Endothelial cell of umbilical vein (primary cell): Measurements from ENCODE around the gene INTS14. TPM values are rescaled to one million over a fixed set of nuclear protein-coding genes. Genes with fewer than 3 reads are reported as not detected.

Source experiments
- BruUV-seq: library from RNA; stranded (reverse); fragments of 400-500 nt; replicated peaks from 2 replicates; lab custom pipeline; 2021; lab: Mats Ljungman, UMichigan
- CTCF ChIA-PET: fragments of 300-600, 350-600 bp; sonication (Branson Sonifier 250); formaldehyde crosslinking; loops from one replicate; lab custom pipeline; 2021; ENCODE audit warnings: antibody characterized with exemption, inconsistent platforms; lab: Charles Lee
- POLR2A ChIA-PET: fragments of 300-600, 350-600 bp; sonication (Branson Sonifier 250); formaldehyde crosslinking; loops from one replicate; lab custom pipeline; 2021; ENCODE audit warnings: antibody characterized with exemption, inconsistent platforms; lab: Charles Lee
- DNase-seq: peaks from one replicate; pipeline ENCODE4 v3.0.0-alpha.2; 2011; ENCODE audit warnings: low read depth, low spot score
- FAIRE-seq: peaks from 2 replicates; lab custom pipeline; 2011; peaks lifted over from hg19 to GRCh38; lab: Jason Lieb, UNC
- H2AFZ ChIP-seq: 2 replicates; pipeline ENCODE4 v1.6.0; 2012; ENCODE audit warnings: low read depth, low read length, control low read depth, inconsistent platforms
- H3K27ac ChIP-seq: 2 replicates; pipeline ENCODE4 v1.5.1; 2011; ENCODE audit warnings: low read depth, mild to moderate bottlenecking, control low read depth, low read length, moderate library complexity; ENCODE audit not compliant: insufficient read depth
- H3K27me3 ChIP-seq, 2 experiments: 2 replicates each; pipeline versions ENCODE4 v1.6.0 to v1.6.1; 2011; ENCODE audit warnings: low read length in 2 of 2, mixed read lengths in 1 of 2; ENCODE audit not compliant: control insufficient read depth in 2 of 2, insufficient read depth in 2 of 2
- H3K36me3 ChIP-seq, 2 experiments: 2 replicates in 1 of 2; 3 replicates in 1 of 2; pipeline ENCODE4 v1.5.1; 2011; ENCODE audit warnings: low read length in 2 of 2, mild to moderate bottlenecking in 1 of 2, moderate library complexity in 1 of 2; ENCODE audit not compliant: control insufficient read depth in 2 of 2, insufficient read depth in 2 of 2; ENCODE audit errors: extremely low read depth in 1 of 2
- H3K4me1 ChIP-seq: 3 replicates; pipeline ENCODE4 v1.5.1; 2011; ENCODE audit warnings: mild to moderate bottlenecking, low read length; ENCODE audit not compliant: control insufficient read depth, insufficient read depth; ENCODE audit errors: extremely low read depth
- H3K4me2 ChIP-seq: 2 replicates; pipeline ENCODE4 v1.6.1; 2011; ENCODE audit warnings: low read length, control low read depth, mixed read lengths; ENCODE audit not compliant: insufficient read depth
- H3K4me3 ChIP-seq, 3 experiments: fragments of 200-600 bp in 1 of 3; sonication (generic), shearing (Covaris generic) in 1 of 3; replicated peaks in 1 of 3; 2 replicates each; pipeline ENCODE4 v1.5.1; 2011 to 2016; ENCODE audit warnings: control low read depth in 3 of 3, low read length in 3 of 3, mild to moderate bottlenecking in 2 of 3, inconsistent platforms in 1 of 3, low read depth in 1 of 3, moderate library complexity in 1 of 3; ENCODE audit not compliant: insufficient read depth in 1 of 3
- H3K79me2 ChIP-seq: 2 replicates; pipeline ENCODE4 v1.6.0; 2012; ENCODE audit warnings: low read length, inconsistent platforms; ENCODE audit not compliant: control insufficient read depth, insufficient read depth
- H3K9ac ChIP-seq: replicated peaks from 2 replicates; pipeline ENCODE3; 2011; ENCODE audit warnings: low read length, control low read depth; ENCODE audit not compliant: insufficient read depth; ENCODE audit errors: extremely low read depth
- H3K9me1 ChIP-seq: replicated peaks from 3 replicates; pipeline ENCODE4 v1.6.0; 2011; ENCODE audit warnings: mild to moderate bottlenecking, low read length; ENCODE audit not compliant: control insufficient read depth, insufficient read depth; ENCODE audit errors: extremely low read depth
- H3K9me3 ChIP-seq: replicated peaks from 2 replicates; pipeline ENCODE4 v1.5.1; 2012; ENCODE audit warnings: low read length, inconsistent platforms; ENCODE audit not compliant: control insufficient read depth, insufficient read depth
- H4K20me1 ChIP-seq: replicated peaks from 2 replicates; pipeline ENCODE3; 2011; ENCODE audit warnings: mild to moderate bottlenecking, low read length; ENCODE audit not compliant: control insufficient read depth, insufficient read depth; ENCODE audit errors: extremely low read depth
- EZH2 ChIP-seq: IDR thresholded peaks from 2 replicates; pipeline ENCODE4 v1.6.1; 2012; ENCODE audit warnings: borderline replicate concordance, low read depth, mild to moderate bottlenecking, moderate library complexity, low read length, inconsistent platforms; ENCODE audit not compliant: severe bottlenecking
- FOS ChIP-seq: IDR thresholded peaks from 2 replicates; pipeline ENCODE4 v1.6.1; 2011; ENCODE audit warnings: mild to moderate bottlenecking, low read length, moderate library complexity, borderline replicate concordance; ENCODE audit not compliant: insufficient read depth
- GATA2 ChIP-seq: IDR thresholded peaks from 2 replicates; pipeline ENCODE4 v1.7.0; 2011; ENCODE audit warnings: low read depth, mild to moderate bottlenecking, moderate library complexity, mixed read lengths, low read length; ENCODE audit not compliant: insufficient read length, insufficient read depth
- JUN ChIP-seq: IDR thresholded peaks from 2 replicates; pipeline ENCODE4 v1.6.1; 2011; ENCODE audit warnings: borderline replicate concordance, low read depth; ENCODE audit not compliant: insufficient read length, insufficient read depth
- MYC ChIP-seq: IDR thresholded peaks from one replicate; pipeline ENCODE4 v1.6.1; 2011; ENCODE audit warnings: mild to moderate bottlenecking, low read depth, low read length
- POLR2A ChIP-seq: IDR thresholded peaks from 2 replicates; pipeline ENCODE4 v1.6.1; 2012; ENCODE audit warnings: low read depth, mild to moderate bottlenecking, control low read depth, low read length
- POLR2AphosphoS5 ChIP-seq: IDR thresholded peaks from 2 replicates; pipeline ENCODE4 v1.6.1; 2012; ENCODE audit warnings: low read depth, mild to moderate bottlenecking, control low read depth, low read length, moderate library complexity; ENCODE audit not compliant: insufficient read depth
- dilution Hi-C: fragments of 300-500 bp; cut with MboI; formaldehyde crosslinking; loops from one replicate; pipeline ENCODE4 v1.15.0; 2019; ENCODE audit warnings: low sequenced_read_pairs; ENCODE audit not compliant: extremely low pct_ligation_motif_present
- intact Hi-C: fragments of 100-400 bp; cut with micrococcal nuclease; formaldehyde crosslinking; loops from one replicate; pipeline ENCODE4 v1.10.0; 2022
- polyA plus RNA-seq, 4 experiments: library from polyadenylated mRNA; depleted of rRNA in 3 of 4; stranded (reverse) in 3 of 4; unstranded in 1 of 4; fragments of >200 nt; gene quantifications; 2 replicates each; pipeline versions ENCODE4 v1.2.1 to v1.2.3, GENCODE V29; 2011 to 2012; ENCODE audit warnings: missing spikeins in 1 of 4
- total RNA-seq: library from RNA; stranded (reverse); gene quantifications from 2 replicates; pipeline ENCODE4 v1.2.3, GENCODE V29; 2021
- TF ChIP-seq, protein P1 (sequence below): IDR thresholded peaks from 2 replicates; pipeline ENCODE4 v1.6.1; 2011; ENCODE audit not compliant: insufficient read depth, insufficient read length
- TF ChIP-seq, protein P2 (sequence below), 2 donors: IDR thresholded peaks; 1 replicate in 1 of 2; 2 replicates in 1 of 2; pipeline ENCODE4 v1.5.1; 2011; ENCODE audit warnings: low read length in 2 of 2, mild to moderate bottlenecking in 2 of 2, moderate library complexity in 2 of 2, control low read depth in 1 of 2, inconsistent platforms in 1 of 2, low read depth in 1 of 2; ENCODE audit not compliant: insufficient read depth in 1 of 2; ENCODE audit errors: extremely low read depth in 1 of 2

INTS14 gene
- total and polyA plus RNA-seq, 2 donors (not counting 3 experiments of a cell fraction or from before 2014, with no cell fraction given) = 41.7 to 52.6 TPM

GRCh38 chr15:65651042-65651322 lies 40.1 kb upstream of the INTS14 start:
- no peaks in the 10 kb centered on the region for H3K79me2 ChIP-seq
- FAIRE-seq = no peak
- H3K27me3 ChIP-seq = no peaks in the 10 kb centered on the region
- dilution Hi-C loops (no loop called here), intact Hi-C loops (no loop called here)
- H3K36me3 ChIP-seq = peaks cover 0 to 3% of the 10 kb centered on the region in 2 experiments
- BruUV-seq = no TSS peak
- ChIA-PET POLR2A (no interaction called here), CTCF (no interaction called here)
- no peak overlapping the region for H3K4me2 ChIP-seq
- no peaks in the 10 kb centered on the region for H4K20me1 ChIP-seq
- no peak for DNase-seq
- no peak overlapping the region for H3K9ac ChIP-seq
- peaks cover 28% of the 10 kb centered on the region for H3K4me1 ChIP-seq
- H2AFZ ChIP-seq = no peak overlapping the region
- TF ChIP-seq EZH2 (no peak), FOS (no peak), POLR2A (no peak), POLR2AphosphoS5 (no peak), GATA2 (no peak), JUN (no peak), MYC (no peak)
- TF ChIP-seq, protein P1, sequence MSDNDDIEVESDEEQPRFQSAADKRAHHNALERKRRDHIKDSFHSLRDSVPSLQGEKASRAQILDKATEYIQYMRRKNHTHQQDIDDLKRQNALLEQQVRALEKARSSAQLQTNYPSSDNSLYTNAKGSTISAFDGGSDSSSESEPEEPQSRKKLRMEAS = no peak
- TF ChIP-seq, protein P2, sequence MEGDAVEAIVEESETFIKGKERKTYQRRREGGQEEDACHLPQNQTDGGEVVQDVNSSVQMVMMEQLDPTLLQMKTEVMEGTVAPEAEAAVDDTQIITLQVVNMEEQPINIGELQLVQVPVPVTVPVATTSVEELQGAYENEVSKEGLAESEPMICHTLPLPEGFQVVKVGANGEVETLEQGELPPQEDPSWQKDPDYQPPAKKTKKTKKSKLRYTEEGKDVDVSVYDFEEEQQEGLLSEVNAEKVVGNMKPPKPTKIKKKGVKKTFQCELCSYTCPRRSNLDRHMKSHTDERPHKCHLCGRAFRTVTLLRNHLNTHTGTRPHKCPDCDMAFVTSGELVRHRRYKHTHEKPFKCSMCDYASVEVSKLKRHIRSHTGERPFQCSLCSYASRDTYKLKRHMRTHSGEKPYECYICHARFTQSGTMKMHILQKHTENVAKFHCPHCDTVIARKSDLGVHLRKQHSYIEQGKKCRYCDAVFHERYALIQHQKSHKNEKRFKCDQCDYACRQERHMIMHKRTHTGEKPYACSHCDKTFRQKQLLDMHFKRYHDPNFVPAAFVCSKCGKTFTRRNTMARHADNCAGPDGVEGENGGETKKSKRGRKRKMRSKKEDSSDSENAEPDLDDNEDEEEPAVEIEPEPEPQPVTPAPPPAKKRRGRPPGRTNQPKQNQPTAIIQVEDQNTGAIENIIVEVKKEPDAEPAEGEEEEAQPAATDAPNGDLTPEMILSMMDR (IDR thresholded peaks at IDR 0.05; ENCODE audit: extremely low read depth in 1 of 2, insufficient read depth in 1 of 2, low read depth in 1 of 2, low read length in 2 of 2) = no peak
- H3K9me1 ChIP-seq = no peaks in the 10 kb centered on the region
- no peak overlapping the region for H3K27ac ChIP-seq
- no peaks in the 10 kb centered on the region for H3K9me3 ChIP-seq
- H3K4me3 ChIP-seq = no peak overlapping the region
